PC-9 (cell line): ENCODE measurements around the gene IFI27. TPM values are rescaled to one million over a fixed set of nuclear protein-coding genes. Genes with fewer than 3 reads are reported as not detected.

Experiments
- BruUV-seq: library from RNA; stranded (reverse); fragments of 400-500 nt; replicated peaks from 2 replicates; lab custom pipeline; 2021; lab: Mats Ljungman, UMichigan
- CTCF ChIA-PET: fragments of 300-600 bp; sonication (Branson Sonifier 250); formaldehyde crosslinking; loops from one replicate; lab custom pipeline; 2022; ENCODE audit warnings: antibody characterized with exemption; lab: Charles Lee
- POLR2A ChIA-PET: fragments of 300-600 bp; sonication (Branson Sonifier 250); formaldehyde crosslinking; loops from one replicate; lab custom pipeline; 2022; ENCODE audit warnings: antibody characterized with exemption; ENCODE audit not compliant: unreplicated experiment; lab: Charles Lee
- DNase-seq, 2 experiments: peaks; one replicate each; pipeline versions ENCODE4 v3.0.0 to v3.0.0-alpha.2; 2015 to 2022; ENCODE audit warnings: mixed read lengths in 1 of 2
- H2AFZ ChIP-seq: fragments of 200-600 bp; sonication (generic); 2 replicates; pipeline ENCODE4 v1.8.1; 2017; ENCODE audit warnings: antibody characterized with exemption
- H3F3A ChIP-seq: fragments of 200-600 bp; sonication (generic); 2 replicates; pipeline ENCODE4 v1.8.1; 2017; ENCODE audit warnings: antibody characterized with exemption, mild to moderate bottlenecking, low read depth; ENCODE audit not compliant: insufficient read depth
- H3K27ac ChIP-seq: fragments of 200-600 bp; sonication (generic); 2 replicates; pipeline ENCODE4 v1.6.1; 2016; ENCODE audit warnings: mixed run types
- H3K27me3 ChIP-seq: fragments of 200-600 bp; sonication (generic); 2 replicates; pipeline ENCODE4 v1.6.1; 2016; ENCODE audit warnings: low read depth, mixed run types; ENCODE audit not compliant: insufficient read depth
- H3K36me3 ChIP-seq: fragments of 200-600 bp; sonication (generic); 2 replicates; pipeline ENCODE4 v1.6.1; 2016; ENCODE audit warnings: low read depth, mixed run types
- H3K4me1 ChIP-seq: fragments of 200-600 bp; sonication (generic); replicated peaks from 2 replicates; pipeline ENCODE4 v1.6.1; 2016; ENCODE audit warnings: mixed run types; ENCODE audit not compliant: insufficient read depth
- H3K4me2 ChIP-seq: fragments of 200-600 bp; sonication (generic); 2 replicates; pipeline ENCODE4 v1.6.1; 2017; ENCODE audit warnings: mixed run types
- H3K4me3 ChIP-seq: fragments of 200-600 bp; sonication (generic); 2 replicates; pipeline ENCODE4 v1.6.1; 2016; ENCODE audit warnings: mixed run types
- H3K79me2 ChIP-seq: fragments of 200-600 bp; sonication (generic); 2 replicates; pipeline ENCODE4 v1.6.1; 2017; ENCODE audit warnings: low read depth, mixed run types
- H3K9me2 ChIP-seq: fragments of 200-600 bp; sonication (generic); 2 replicates; pipeline ENCODE4 v1.8.1; 2017; ENCODE audit warnings: mild to moderate bottlenecking; ENCODE audit not compliant: insufficient read depth
- H3K9me3 ChIP-seq: fragments of 200-600 bp; sonication (generic); 2 replicates; pipeline ENCODE4 v1.8.1; 2016; ENCODE audit warnings: low read depth; ENCODE audit not compliant: insufficient read depth
- H4K20me1 ChIP-seq: fragments of 200-600 bp; sonication (generic); 2 replicates; pipeline ENCODE4 v1.8.1; 2017; ENCODE audit not compliant: insufficient read depth
- EZH2 ChIP-seq: fragments of 200-600 bp; sonication (generic); IDR thresholded peaks from 2 replicates; pipeline ENCODE4 v1.8.0; 2017; ENCODE audit warnings: antibody characterized with exemption, low read depth
- intact Hi-C: fragments of 100-400 bp; cut with micrococcal nuclease; formaldehyde crosslinking; loops from one replicate; pipeline ENCODE4 v1.10.0; 2022; ENCODE audit not compliant: unreplicated experiment
- total RNA-seq: library from RNA; stranded (reverse); gene quantifications from 2 replicates; pipeline ENCODE4 v1.2.3, GENCODE V29; 2021
- TF ChIP-seq, protein P1 (sequence below): fragments of 200-600 bp; sonication (generic); conservative IDR thresholded peaks from 2 replicates; pipeline ENCODE4 v1.6.1; 2017; ENCODE audit warnings: mixed run types, antibody characterized with exemption, mild to moderate bottlenecking, moderate library complexity

Gene IFI27
- total RNA-seq, 1 experiment from 2014 or later: 1.1 TPM

- intact Hi-C loops: no loop called here
- TF ChIP-seq, protein P1, sequence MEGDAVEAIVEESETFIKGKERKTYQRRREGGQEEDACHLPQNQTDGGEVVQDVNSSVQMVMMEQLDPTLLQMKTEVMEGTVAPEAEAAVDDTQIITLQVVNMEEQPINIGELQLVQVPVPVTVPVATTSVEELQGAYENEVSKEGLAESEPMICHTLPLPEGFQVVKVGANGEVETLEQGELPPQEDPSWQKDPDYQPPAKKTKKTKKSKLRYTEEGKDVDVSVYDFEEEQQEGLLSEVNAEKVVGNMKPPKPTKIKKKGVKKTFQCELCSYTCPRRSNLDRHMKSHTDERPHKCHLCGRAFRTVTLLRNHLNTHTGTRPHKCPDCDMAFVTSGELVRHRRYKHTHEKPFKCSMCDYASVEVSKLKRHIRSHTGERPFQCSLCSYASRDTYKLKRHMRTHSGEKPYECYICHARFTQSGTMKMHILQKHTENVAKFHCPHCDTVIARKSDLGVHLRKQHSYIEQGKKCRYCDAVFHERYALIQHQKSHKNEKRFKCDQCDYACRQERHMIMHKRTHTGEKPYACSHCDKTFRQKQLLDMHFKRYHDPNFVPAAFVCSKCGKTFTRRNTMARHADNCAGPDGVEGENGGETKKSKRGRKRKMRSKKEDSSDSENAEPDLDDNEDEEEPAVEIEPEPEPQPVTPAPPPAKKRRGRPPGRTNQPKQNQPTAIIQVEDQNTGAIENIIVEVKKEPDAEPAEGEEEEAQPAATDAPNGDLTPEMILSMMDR: no peak
- no peak for TF ChIP-seq EZH2
- no TSS peak for BruUV-seq
- Histone ChIP-seq H3K4me2 (no peak overlapping the region), H3K79me2 (no peaks in the 10 kb centered on the region), H3K27ac (no peak overlapping the region), H3K9me2 (no peaks in the 10 kb centered on the region), H3K9me3 (no peaks in the 10 kb centered on the region), H3F3A (no peaks in the 10 kb centered on the region), H3K4me3 (no peak overlapping the region), H3K27me3 (no peaks in the 10 kb centered on the region), H2AFZ (no peak overlapping the region), H3K4me1 (0 out of 2 replicates have a peak, but pooled peaks cover 4% of the 10 kb centered on the region), H3K36me3 (no peaks in the 10 kb centered on the region), H4K20me1 (no peaks in the 10 kb centered on the region)
- ChIA-PET POLR2A (no interaction called here), CTCF (no interaction called here)
- no peak for DNase-seq
Observed at GRCh38 chr14:94126800-94127199, 16.3 kb downstream of the IFI27 start.

DNA sequence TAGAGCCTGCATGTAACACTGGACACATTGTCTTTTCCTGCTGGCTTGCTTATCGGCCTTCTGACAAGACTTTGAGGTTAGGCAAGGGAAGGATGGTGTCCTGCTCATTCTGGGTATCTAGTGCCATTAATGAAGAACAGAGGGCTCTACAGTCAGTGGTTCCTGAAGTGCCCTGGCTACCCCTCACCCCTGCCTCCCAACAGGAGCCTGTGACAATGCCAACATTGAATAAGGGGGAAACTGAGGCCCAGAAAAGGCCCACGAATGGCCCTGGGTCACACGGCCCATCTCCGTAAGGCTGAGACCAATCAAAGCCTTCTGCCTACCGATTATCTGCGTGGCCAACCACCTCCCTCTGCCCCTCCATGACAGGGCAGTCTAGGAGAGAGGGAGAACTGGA lies 16.8 kb downstream of the IFI27 start:
- CTCF ChIA-PET: no interaction called here
- intact Hi-C loops: no loop called here

GRCh38 chr14:94128216-94128839 lies 17.8 kb downstream of the IFI27 start:
- no peaks in the 10 kb centered on the region for H3K27me3 ChIP-seq
- POLR2A ChIA-PET: no interaction called here
- H3K9me2 ChIP-seq: no peaks in the 10 kb centered on the region
- no peaks in the 10 kb centered on the region for H3K36me3 ChIP-seq
- no peaks in the 10 kb centered on the region for H4K20me1 ChIP-seq
- TF ChIP-seq, protein P1: no peak
- no peak for TF ChIP-seq EZH2
- no peak overlapping the region for H3K4me2 ChIP-seq
- no peak overlapping the region for H2AFZ ChIP-seq
- H3K9me3 ChIP-seq: no peaks in the 10 kb centered on the region
- H3F3A ChIP-seq: no peaks in the 10 kb centered on the region
- no TSS peak for BruUV-seq
- H3K79me2 ChIP-seq: no peaks in the 10 kb centered on the region
- no peak for DNase-seq
- H3K27ac ChIP-seq: no peak overlapping the region
- CTCF ChIA-PET: no interaction called here
- intact Hi-C loops: no loop called here
- H3K4me1 ChIP-seq: 0 out of 2 replicates have a peak, but pooled peaks cover 4% of the 10 kb centered on the region
- no peak overlapping the region for H3K4me3 ChIP-seq

More for the DNA sequence above, 16.8 kb downstream of the IFI27 start:
- Histone ChIP-seq H3K27ac (no peak overlapping the region), H3K9me2 (no peaks in the 10 kb centered on the region), H3F3A (no peaks in the 10 kb centered on the region), H3K4me1 (0 out of 2 replicates have a peak, but pooled peaks cover 4% of the 10 kb centered on the region), H3K4me2 (no peak overlapping the region), H3K4me3 (no peak overlapping the region), H4K20me1 (no peaks in the 10 kb centered on the region), H3K9me3 (no peaks in the 10 kb centered on the region), H3K27me3 (no peaks in the 10 kb centered on the region), H3K36me3 (no peaks in the 10 kb centered on the region), H3K79me2 (no peaks in the 10 kb centered on the region), H2AFZ (no peak overlapping the region)
- TF ChIP-seq, protein P1: no peak
- TF ChIP-seq EZH2: no peak
- POLR2A ChIA-PET: no interaction called here
- no peak for DNase-seq
- BruUV-seq: no TSS peak
